Measurements from ENCODE around the gene MDP1. TPM values are rescaled to one million over a fixed set of nuclear protein-coding genes. Genes with fewer than 3 reads are reported as not detected.
A peak's percentile ranks its signal among the peaks of the same experiment; 100 is the strongest.

The MDP1 gene
- polyA plus RNA-seq (2013, experiment 1 of 2), result 22.4 TPM
- polyA plus RNA-seq (2013, experiment 2 of 2), result 20.3 TPM

DNA sequence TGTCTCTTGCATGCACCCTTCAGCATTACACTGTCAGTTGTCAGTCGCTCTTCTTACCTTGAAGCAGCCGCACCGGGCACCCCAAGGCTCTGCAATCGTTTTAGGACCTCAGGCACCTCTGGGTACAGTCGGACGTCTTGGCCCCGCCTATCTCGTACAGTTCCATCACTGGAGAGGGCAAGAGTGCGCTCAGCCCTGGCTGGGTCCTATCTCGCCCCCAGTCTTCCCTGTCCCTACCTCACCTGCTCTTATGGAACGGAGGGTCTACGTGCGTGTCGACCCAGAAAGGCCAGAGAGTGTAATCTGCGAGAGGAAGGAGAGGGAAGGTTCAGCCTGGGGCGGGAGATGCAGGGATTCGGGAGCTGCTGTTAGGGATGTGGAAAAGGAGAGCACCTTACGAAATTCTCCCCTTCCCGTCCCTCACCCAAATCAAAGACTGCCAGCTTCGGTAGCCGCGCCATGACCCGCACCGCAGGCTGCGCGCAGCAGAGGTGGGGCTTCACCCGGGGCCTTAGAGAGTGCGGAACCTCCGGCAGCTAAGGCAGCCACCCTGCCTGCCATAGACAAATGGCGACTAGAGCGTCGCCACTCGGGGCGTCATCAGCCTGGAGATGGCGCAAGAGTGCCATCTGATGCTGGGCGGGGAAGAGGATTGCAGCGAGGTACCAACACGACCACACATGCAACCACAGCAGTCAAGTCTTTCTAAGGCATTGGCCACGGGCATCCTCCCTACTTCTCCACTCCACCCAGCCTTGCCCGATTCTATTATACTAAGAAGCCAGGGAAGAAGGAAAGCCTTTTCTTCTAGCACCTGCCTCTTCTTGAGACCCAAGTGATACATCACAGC lies at the start of gene MDP1:
MDP1 (minus strand) TSS at position 572 of the 850 bp plus-strand sequence; CDS start at position 461, 111 bp downstream.
- Histone ChIP-seq H3K4me3 (ENCODE audit: low read length) (peak within 1 kb of the TSS; percentile 93), H3K27ac (ENCODE audit: low read depth, low read length) (peak within 1 kb of the TSS; percentile 79)

DNA sequence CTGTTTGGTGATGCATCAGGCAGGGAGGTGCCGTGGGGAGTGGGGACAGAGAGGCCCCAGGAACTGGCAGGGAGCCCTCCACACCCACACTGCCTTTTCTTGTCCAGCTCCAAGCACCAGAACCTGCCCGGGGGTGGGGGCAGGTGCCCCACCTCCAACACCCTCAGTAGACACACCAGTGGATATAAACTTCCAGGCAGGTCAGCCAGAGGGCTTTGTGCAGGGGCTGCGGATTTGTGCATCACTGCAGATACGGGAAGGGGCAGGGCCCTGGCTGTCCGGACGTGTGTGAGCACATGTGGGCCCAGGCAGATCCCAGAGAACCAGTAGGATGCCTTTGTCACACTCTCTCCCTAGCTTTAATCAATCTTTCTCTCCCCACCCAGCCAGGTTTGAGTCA lies 48.4 kb upstream of the MDP1 start:
- H3K27me3 ChIP-seq (ENCODE audit: insufficient read depth, low read length), result no peaks in the 10 kb centered on the region
- H3K27ac ChIP-seq (ENCODE audit: low read depth, low read length), result no peak overlapping the region
- H3K36me3 ChIP-seq (ENCODE audit: insufficient read depth, low read length), result peaks cover 11% of the 10 kb centered on the region; the same call in 1 of the 2 replicates
- H3K9ac ChIP-seq (ENCODE audit: low read depth, low read length), result no peak overlapping the region
- no peaks in the 10 kb centered on the region for H3K4me1 ChIP-seq (ENCODE audit: insufficient read depth, low read length)
- H3K9me3 ChIP-seq (ENCODE audit: insufficient read depth, low read depth, low read length), result no peaks in the 10 kb centered on the region
- 87% methylated on average over 6 of the region's 6 CpGs for WGBS
- no peak overlapping the region for H3K4me3 ChIP-seq (ENCODE audit: low read length)

More for the DNA sequence above, at the start of gene MDP1:
- Histone ChIP-seq H3K9ac (ENCODE audit: low read depth, low read length) (peak within 1 kb of the TSS; percentile 89), H3K4me1 (ENCODE audit: insufficient read depth, low read length) (peaks cover 5% of the 10 kb centered on the region; the same call in 1 of the 2 replicates), H3K27me3 (ENCODE audit: insufficient read depth, low read length) (no peaks in the 10 kb centered on the region), H3K36me3 (ENCODE audit: insufficient read depth, low read length) (peaks cover 27% of the 10 kb centered on the region), H3K9me3 (ENCODE audit: insufficient read depth, low read depth, low read length) (no peaks in the 10 kb centered on the region)
- WGBS, result 2% methylated on average over 39 of the region's 40 CpGs

DNA sequence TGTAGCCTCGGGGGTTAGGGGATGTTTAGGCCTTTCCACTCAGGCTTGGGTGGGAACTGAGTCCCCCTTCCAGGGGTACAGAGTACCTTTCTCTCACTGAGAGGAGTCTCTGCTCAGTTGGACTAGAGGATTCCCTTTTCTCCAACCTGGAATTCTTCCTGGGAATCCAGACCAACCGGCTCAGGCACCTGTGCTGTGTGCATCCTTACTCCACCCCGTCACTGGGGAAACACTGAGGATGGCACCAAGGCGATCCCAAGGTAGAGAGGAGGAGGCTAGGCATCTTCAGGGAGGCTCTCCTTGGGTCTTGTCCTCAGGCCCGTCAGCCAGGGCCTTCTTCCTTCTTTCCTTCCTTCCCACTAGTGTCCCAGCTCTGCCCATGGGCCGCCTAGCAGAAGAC lies 48.0 kb upstream of the MDP1 start:
- WGBS, result 88% methylated on average over 6 of the region's 6 CpGs
- H3K27ac ChIP-seq (ENCODE audit: low read depth, low read length), result no peak overlapping the region

DNA sequence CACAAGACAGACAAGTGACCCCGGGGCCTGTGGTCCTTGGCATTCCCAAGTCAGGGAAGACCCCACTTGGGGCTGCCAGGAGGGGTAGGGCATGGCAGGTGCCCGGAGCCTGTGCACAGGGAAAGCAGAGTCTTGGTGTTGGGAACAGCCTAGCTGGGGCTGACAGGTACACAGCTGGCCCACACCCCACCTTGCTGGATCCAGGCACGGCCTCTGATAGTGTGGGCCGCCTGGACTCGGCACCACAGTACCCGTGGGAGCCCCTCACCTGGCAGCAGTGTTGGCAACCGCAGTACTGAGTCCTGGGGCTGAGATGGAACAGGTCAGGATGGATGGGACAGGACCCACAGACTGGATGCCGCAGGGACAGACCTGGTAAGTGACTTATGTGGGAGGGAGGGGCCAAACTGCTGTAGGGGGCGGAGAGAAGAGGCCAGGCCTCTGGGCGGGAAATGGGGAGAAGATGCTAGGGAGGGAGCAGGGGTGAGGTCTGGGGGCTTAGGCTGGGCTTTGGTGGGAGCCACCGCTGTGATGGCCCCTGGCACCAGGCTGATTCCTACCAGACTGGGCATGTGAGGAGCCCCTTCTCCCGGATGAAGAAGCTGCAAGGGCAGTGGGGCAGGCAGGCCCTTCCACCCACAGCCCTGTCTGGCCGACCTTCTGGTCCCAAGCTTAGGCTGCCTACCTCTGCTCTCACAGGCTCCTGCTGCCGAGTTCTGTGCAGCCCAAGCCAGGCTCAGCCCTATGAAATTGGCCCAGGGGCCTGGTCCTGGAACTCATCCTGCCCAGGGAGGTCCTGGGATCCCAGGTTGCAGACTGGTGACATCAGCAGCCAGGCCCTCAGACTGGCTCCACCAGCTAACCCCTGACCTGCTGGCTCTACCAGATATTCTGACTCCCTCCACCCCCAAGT lies 47.2 kb upstream of the MDP1 start, which contains the start of gene TGM1:
TGM1 (minus strand) TSS at position 357 of the 913 bp plus-strand sequence. CDS start 825 bp downstream, outside the sequence.
- H3K4me3 ChIP-seq (ENCODE audit: low read length), result no peak within 1 kb of the TSS
- H3K9me3 ChIP-seq (ENCODE audit: insufficient read depth, low read depth, low read length), result no peaks in the 10 kb centered on the region
- no peak within 1 kb of the TSS for H3K27ac ChIP-seq (ENCODE audit: low read depth, low read length)
- H3K27me3 ChIP-seq (ENCODE audit: insufficient read depth, low read length), result no peaks in the 10 kb centered on the region
- no peak within 1 kb of the TSS for H3K9ac ChIP-seq (ENCODE audit: low read depth, low read length)
- WGBS, result 78% methylated on average over 14 of the region's 14 CpGs
- no peaks in the 10 kb centered on the region for H3K4me1 ChIP-seq (ENCODE audit: insufficient read depth, low read length)
- H3K36me3 ChIP-seq (ENCODE audit: insufficient read depth, low read length), result peaks cover 11% of the 10 kb centered on the region; the same call in 1 of the 2 replicates

More for the DNA sequence above, 48.0 kb upstream of the MDP1 start:
- Histone ChIP-seq H3K9me3 (ENCODE audit: insufficient read depth, low read depth, low read length) (no peaks in the 10 kb centered on the region), H3K9ac (ENCODE audit: low read depth, low read length) (no peak overlapping the region), H3K27me3 (ENCODE audit: insufficient read depth, low read length) (no peaks in the 10 kb centered on the region), H3K4me1 (ENCODE audit: insufficient read depth, low read length) (no peaks in the 10 kb centered on the region), H3K4me3 (ENCODE audit: low read length) (no peak overlapping the region), H3K36me3 (ENCODE audit: insufficient read depth, low read length) (peaks cover 11% of the 10 kb centered on the region; the same call in 1 of the 2 replicates)

DNA sequence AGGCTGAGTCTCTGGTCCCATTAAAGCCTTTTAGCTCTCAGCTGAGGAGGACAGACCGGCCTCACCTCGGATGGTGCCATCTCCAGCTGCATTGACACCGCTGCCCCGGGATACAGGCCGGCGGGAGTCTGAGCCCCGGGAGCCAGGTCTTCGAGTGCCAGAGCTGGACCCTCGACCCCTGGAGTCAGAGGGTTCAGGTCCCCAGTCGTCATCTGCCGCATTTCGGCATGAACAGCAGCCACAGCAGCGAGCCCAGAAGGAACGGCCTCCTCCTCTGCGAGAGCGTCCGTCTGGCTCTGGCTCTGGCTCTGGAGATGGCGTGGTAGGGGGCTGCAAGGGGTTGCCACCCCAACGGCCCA lies 46.1 kb upstream of the MDP1 start:
- WGBS, result 93% methylated on average over 19 of the region's 19 CpGs
- H3K27me3 ChIP-seq (ENCODE audit: insufficient read depth, low read length), result no peaks in the 10 kb centered on the region
- no peaks in the 10 kb centered on the region for H3K9me3 ChIP-seq (ENCODE audit: insufficient read depth, low read depth, low read length)
- peaks cover 5% of the 10 kb centered on the region; the same call in 1 of the 2 replicates for H3K36me3 ChIP-seq (ENCODE audit: insufficient read depth, low read length)
- H3K4me3 ChIP-seq (ENCODE audit: low read length), result no peak overlapping the region
- no peak overlapping the region for H3K27ac ChIP-seq (ENCODE audit: low read depth, low read length)
- no peak overlapping the region for H3K9ac ChIP-seq (ENCODE audit: low read depth, low read length)
- no peaks in the 10 kb centered on the region for H3K4me1 ChIP-seq (ENCODE audit: insufficient read depth, low read length)

DNA sequence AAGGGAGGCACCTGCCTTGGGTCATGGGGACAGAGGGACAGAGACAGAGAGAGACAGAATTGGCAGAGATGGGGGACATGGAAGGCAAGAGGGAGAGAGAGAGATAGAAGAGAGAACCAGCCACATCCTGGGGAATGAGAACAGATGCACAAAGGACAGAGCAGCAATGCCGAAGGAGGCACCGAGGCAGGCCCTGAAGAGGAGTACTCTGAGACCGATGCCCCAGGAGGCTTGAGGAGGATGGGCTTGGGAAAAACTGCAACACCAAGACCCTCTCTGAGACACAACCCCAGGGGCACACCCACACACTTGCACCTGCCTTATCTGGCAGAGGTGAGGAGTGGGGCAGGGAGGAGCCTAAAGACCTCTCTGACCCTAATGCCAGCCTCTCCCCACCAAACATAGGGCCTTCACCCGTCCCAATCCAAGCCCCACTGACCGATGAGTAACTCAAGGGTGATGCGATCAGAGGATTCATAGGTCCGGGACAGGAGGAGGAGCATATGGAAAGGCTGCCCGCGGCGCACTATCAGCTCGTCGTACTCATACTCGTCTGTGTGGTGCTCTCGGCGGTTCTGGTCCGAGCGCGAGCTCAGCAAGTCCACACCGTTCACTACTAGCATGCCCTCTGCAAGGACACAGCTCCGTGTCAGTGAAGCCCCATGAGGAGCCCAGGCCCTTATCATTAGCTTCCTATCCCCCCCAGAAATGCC lies 45.5 kb upstream of the MDP1 start:
- Histone ChIP-seq H3K27me3 (ENCODE audit: insufficient read depth, low read length) (no peaks in the 10 kb centered on the region), H3K4me1 (ENCODE audit: insufficient read depth, low read length) (no peaks in the 10 kb centered on the region), H3K9me3 (ENCODE audit: insufficient read depth, low read depth, low read length) (no peaks in the 10 kb centered on the region), H3K27ac (ENCODE audit: low read depth, low read length) (no peak overlapping the region), H3K36me3 (ENCODE audit: insufficient read depth, low read length) (0 out of 2 replicates have a peak, but pooled peaks cover under 1% of the 10 kb centered on the region), H3K9ac (ENCODE audit: low read depth, low read length) (no peak overlapping the region), H3K4me3 (ENCODE audit: low read length) (no peak overlapping the region)
- 94% methylated on average over 20 of the region's 20 CpGs for WGBS

DNA sequence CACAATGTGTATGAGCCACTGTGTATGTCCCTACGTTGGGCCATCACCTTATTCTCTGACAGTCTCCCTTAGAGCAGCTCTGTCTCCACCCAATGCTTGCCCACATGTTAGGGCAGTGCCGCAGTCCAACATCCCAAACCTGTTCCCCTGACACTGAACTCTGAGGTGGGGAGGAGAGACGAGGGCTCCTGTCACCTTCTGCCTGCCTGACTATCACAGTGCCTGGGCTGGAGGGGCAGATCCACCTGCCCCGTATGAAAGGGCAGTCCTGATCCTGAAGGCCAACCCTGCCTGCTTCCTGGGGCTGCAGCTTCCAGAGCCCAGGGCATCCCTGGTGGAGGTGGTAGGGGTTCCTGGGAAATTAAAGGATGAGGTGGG lies 44.9 kb upstream of the MDP1 start:
- Histone ChIP-seq H3K36me3 (ENCODE audit: insufficient read depth, low read length) (no peaks in the 10 kb centered on the region), H3K4me1 (ENCODE audit: insufficient read depth, low read length) (no peaks in the 10 kb centered on the region), H3K27me3 (ENCODE audit: insufficient read depth, low read length) (no peaks in the 10 kb centered on the region), H3K9ac (ENCODE audit: low read depth, low read length) (no peak overlapping the region), H3K9me3 (ENCODE audit: insufficient read depth, low read depth, low read length) (no peaks in the 10 kb centered on the region), H3K27ac (ENCODE audit: low read depth, low read length) (no peak overlapping the region), H3K4me3 (ENCODE audit: low read length) (no peak overlapping the region)
- 83% methylated on average over 4 of the region's 4 CpGs for WGBS

GRCh38 chr14:24260026-24260779 lies 44.3 kb upstream of the MDP1 start:
- Histone ChIP-seq H3K9ac (ENCODE audit: low read depth, low read length) (no peak overlapping the region), H3K4me1 (ENCODE audit: insufficient read depth, low read length) (no peaks in the 10 kb centered on the region), H3K9me3 (ENCODE audit: insufficient read depth, low read depth, low read length) (no peaks in the 10 kb centered on the region), H3K27me3 (ENCODE audit: insufficient read depth, low read length) (no peaks in the 10 kb centered on the region), H3K27ac (ENCODE audit: low read depth, low read length) (no peak overlapping the region), H3K36me3 (ENCODE audit: insufficient read depth, low read length) (no peaks in the 10 kb centered on the region), H3K4me3 (ENCODE audit: low read length) (no peak overlapping the region)
- 93% methylated on average over 16 of the region's 16 CpGs for WGBS

GRCh38 chr14:24259282-24260025 lies 43.6 kb upstream of the MDP1 start:
- Histone ChIP-seq H3K9ac (ENCODE audit: low read depth, low read length) (no peak overlapping the region), H3K4me1 (ENCODE audit: insufficient read depth, low read length) (no peaks in the 10 kb centered on the region)
- WGBS, result 93% methylated on average over 16 of the region's 16 CpGs

More at GRCh38 chr14:24259282-24260025, 43.6 kb upstream of the MDP1 start:
- H3K36me3 ChIP-seq (ENCODE audit: insufficient read depth, low read length), result no peaks in the 10 kb centered on the region
- H3K27ac ChIP-seq (ENCODE audit: low read depth, low read length), result no peak overlapping the region
- H3K4me3 ChIP-seq (ENCODE audit: low read length), result no peak overlapping the region
- no peaks in the 10 kb centered on the region for H3K9me3 ChIP-seq (ENCODE audit: insufficient read depth, low read depth, low read length)
- H3K27me3 ChIP-seq (ENCODE audit: insufficient read depth, low read length), result no peaks in the 10 kb centered on the region
